Measurements from ENCODE around the gene CSTB.
"Not testable (repeated sequence)": the region's sequence is repeated elsewhere in the genome, so short reads cannot be mapped to it uniquely, and the experiment has no call there.

The CSTB gene, protein sequence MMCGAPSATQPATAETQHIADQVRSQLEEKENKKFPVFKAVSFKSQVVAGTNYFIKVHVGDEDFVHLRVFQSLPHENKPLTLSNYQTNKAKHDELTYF
- 23.0 to 34.3 reads per million in 2 donors for total RNA-seq

- DNase-seq: peak; percentile 85
These were observed at the start of gene CSTB for GRCh38 chr21:43775795-43776430. Gene CSTB, minus strand, starts transcription at chr21:43776308. Its CDS starts 39 bp downstream, at chr21:43776269.

DNA sequence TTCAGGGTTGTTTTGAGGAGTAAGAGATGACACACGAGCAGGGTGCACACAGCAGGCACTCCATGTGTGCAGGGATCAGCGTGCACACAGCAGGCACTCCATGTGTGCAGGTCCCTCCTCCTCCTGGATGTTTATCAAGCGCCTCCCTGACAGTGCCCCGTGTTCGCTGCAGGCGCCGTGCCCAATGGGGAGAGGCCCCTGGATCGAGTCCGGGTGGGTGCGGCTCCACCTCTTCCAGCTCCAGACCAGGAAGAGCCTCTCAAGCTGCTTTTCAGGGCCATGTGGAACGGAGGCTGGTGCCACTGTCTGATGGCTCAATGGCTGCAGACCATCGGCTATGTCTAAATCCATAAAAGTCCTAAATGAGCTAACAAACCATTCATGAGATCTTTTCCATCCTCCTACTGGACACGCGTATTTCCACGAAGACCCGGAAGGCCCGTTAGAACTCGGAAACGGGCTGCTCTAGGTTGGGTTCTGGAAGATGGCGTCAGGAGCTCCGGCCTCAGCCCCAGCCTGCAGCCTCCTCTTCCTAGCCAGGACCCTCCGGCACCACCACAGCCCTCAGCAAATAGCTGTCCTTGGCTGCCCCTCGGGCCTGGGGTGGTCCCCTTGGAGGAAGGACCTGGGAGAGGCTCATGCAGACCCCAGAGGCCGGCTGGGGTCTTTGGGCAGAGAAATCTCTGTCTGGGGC lies 49.3 kb upstream of the CSTB start:
- no peak for DNase-seq

GRCh38 chr21:43824333-43825241 lies 48.5 kb upstream of the CSTB start:
- no peak for DNase-seq

GRCh38 chr21:43822741-43823140 lies 46.6 kb upstream of the CSTB start:
- not testable (repeated sequence) for DNase-seq

GRCh38 chr21:43822166-43822565 lies 46.1 kb upstream of the CSTB start:
- not testable (repeated sequence) for DNase-seq

DNA sequence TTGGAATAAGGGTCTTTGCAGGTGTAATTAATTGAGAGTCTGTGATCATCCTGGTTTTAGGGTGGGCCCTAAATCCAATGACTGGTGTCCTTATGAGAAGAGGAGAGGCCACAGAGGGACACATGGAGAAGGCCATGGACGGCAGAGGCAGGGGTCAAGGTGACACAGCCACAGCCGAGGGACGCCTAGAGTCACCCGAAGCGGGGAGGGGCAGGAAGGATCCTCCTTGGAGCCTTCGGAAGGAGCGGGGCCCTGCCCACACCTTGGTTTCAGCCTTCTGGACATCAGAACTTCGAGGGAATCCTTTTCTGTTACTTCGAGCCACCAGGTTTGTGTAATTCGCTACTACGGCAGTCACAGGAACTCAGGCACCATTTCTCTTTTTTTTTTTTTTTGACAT lies 44.4 kb upstream of the CSTB start:
- no peak for DNase-seq

- DNase-seq: no peak
These were observed 43.6 kb upstream of the CSTB start for GRCh38 chr21:43819511-43820405.

DNA sequence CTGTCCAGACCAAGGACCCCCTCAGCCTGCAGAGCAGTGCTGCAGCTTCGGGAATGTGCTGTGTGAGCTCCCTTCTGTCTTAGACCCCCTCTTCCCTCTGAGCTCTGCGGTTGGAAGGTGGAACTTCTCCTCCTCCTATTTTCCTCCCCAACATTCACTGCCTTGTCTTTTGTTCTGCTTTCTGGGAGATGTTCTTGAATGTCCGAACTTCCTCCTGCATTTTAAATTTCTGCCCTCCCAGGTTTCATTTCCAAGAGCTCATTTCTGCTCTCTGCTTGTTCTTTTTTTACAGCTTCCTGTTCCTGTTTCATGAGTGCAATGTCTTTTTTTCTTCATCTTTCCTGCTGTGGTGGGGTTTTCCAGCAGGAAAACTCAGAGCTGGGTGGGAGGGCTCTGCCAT lies 42.6 kb upstream of the CSTB start:
- no peak for DNase-seq

DNA sequence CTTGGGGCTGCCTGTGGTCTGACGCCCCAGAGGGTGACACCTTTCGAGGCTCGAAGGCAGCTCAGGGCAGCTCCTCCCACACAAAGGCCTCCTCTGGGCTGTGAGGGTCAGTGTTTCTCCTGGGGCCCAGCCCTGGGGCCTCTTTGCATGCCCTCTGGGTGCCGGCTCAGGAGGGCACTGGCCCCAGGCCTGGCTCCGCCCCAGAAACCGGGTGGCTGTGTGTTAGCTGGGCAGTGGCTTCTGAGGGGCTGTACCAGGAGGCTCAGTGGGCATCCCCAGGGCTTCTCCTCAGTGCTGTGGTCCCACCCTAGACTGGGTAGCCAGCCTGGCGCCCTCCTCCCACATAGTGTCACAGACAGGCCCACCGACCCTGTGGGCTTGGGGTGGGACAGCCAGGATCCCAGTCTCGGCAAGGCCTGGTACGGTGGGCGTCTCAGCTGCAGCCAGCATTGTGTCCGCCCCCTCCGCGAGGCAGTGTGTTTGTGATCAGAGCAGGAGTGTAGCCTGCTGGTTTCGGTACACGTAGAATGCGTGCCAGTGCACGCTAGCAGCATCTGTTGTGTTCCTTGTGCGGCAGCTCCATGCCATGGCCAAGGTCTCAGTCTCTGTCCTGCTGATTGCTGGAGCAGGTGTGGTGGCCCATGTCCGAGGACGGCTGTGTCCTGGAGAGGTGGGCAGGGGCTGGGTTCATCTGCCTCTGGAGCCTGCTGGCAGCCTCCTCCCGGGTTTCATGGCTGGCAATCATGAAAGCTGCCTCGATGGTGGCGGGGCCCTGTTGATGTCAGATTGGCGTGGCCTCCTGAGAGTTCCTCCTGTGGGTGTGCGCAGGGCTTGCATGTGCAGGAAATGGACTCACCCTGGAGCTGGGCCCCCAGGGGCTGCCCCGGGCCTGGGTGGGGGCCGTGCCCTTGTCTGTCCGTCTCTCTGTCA lies 41.3 kb upstream of the CSTB start:
- no peak for DNase-seq

DNA sequence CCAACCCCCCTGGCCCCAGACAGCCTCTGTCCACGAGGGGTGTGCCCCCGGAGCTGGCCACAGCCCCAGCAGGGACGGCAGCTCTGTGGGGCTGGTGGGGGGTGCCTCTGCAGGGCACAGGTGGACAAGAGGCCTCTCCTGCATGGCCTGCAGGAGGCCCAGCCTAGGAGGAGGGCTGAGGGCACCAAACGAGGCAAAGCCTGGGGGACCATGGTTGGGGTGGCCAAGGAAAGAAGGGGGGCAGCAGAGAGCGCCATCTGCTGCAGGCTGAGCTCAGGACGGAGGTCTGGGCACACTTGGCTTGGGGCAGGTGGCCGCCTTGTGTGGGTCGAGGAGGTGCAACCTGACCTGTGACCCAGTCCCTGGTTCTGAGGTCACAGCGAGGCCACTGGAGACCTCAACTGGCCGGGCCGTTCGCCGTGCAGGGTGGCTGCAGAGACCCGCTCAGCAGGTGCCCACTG lies 40.5 kb upstream of the CSTB start:
- no peak for DNase-seq

DNA sequence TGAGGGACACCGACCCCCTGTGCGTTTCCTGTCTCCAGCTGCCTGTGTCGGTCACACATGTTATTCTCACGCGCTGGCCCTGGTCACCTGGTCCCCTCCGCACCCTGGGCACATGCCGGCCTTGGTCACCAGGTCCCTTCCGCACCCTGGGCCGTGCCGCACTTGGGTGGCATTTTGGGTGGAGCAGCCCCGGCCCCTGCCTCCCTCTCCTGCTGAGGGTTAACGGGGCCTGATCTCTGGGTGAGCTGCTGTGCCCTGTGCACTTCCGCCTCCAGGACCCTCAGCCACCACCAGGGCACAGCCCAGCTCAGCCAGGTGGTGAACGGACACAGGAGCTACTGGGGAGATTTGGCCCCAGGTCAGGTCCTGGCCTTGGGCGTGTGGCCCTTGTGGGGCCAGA lies 39.9 kb upstream of the CSTB start:
- DNase-seq: no peak

DNA sequence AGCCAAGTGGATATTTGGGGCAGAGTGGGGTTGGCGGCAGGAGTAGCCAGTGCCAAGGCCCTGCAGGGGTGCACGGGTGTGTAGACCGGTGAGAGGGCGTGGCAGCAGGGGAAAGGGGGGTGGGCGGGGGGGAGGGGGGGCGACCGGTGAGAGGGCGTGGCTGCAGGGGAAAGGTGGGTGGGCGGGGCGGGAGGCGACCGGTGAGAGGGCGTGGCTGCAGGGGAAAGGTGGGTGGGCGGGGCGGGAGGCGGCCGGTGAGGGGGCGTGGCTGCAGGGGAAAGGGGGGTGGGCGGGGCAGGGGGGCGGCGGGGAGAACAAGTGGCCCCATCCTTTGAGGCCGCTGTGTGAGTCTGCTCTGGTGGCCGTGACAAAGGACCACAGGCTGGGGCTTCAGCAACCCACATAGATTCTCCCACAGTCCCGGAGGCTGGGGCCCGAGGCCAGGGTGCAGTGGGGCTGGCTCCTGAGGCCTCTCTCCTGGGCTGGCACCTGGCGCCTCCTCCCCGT lies 39.1 kb upstream of the CSTB start:
- no peak for DNase-seq

DNA sequence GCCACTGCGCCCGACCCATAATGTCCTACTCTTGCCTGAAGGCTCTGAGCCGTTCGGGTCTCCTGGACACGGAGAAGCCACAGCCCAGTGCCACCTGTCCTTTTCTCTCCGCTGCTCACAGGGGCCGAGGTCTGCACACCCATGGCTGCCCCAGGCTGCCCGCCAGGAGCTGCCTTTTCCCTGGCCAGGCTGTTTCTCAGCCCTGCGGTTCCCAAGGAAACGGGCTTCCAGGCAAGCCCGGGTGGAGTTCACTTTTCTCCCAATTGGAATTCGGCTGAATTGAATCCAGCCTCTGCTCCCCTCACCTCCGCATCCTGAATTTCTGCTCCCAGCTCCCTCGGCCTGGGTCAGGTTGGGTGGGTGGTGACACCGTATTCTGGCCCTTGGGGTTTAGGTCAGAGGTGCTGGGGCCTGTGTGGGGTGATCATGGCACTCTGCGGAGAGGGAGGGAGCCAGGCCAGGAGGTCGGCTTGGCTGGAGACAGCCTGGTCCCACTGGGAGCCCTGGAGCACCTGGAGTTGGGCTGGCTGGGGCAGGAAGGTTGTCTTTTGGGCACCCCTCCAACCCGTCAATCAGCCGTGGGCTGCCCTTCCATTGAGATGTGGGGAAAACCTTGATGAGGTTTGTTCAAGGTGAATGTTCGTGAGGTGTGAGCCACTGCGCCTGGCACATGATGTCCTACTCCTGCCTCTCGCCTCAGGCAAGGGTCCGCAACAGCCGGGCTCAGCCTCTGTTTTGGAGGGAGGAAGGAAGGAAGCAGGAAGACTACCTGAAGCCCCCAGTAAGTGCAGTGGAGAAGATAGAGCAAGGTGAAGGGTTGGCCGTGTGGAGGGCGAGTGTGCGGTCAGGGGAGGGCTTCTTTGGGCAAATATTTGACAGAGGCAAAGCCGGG lies 38.4 kb upstream of the CSTB start:
- no peak for DNase-seq

DNA sequence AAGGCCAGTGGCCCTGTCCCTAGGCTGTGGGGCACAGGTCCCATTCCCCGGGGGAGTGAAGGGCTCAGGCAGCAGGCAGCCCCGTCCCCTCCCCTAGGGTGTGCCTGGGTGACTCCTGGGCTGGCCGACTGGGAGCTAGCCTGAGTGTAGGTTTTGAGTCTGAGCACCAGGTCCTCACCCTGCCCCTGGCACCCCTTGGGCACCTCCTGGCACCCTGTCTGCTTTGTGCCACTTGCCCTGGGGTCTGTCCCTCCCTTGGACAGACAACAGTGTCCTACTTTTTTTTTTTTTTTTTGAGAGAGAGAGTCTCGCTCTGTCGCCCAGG lies 37.5 kb upstream of the CSTB start:
- no peak for DNase-seq

GRCh38 chr21:43812957-43813655 lies 37.0 kb upstream of the CSTB start:
- DNase-seq: no peak

GRCh38 chr21:43812139-43812821 lies 36.2 kb upstream of the CSTB start:
- DNase-seq: no peak

DNA sequence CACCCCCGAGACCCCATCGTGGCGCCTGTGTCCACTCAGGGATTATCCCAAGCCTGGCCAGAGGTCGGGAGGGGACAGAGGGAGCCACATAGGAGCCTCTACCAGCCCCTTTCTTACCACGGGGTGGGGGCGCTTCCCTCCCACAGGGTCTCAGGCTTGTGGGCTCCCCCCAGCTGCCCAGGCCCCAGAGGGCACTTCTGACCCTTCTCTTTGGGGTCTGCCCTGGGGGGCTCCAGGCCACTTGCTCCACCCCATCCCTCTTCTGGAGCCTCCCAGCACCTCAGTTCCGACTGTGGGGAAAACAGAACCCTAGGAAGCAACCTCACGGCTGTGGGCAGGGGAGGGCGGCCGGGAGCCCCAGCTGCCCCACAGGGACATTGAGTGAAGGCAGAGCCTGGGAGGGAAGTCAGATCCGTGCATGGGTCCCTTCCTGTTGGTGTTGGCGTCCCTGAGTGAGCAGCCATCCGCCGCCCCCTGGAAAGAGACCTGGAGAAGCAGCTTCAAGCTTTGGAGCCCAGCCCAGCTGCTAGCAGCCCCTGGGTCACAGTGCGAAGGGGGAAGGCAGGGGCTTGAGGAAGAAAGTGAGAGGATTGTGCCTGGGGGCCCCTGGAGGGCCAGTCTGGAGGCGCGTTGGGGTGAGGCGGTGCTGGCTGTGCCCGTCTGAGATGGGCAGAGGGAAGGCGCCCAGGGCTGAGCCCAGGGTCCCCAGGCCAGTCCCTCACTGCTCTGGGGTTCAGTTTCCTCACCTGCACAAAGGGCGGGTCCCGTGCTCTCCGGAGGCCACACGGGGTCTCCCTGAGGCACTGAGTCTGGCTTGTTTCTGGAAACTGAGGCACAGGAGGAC lies 35.4 kb upstream of the CSTB start:
- no peak for DNase-seq

Data from activated gamma-delta T cell (primary cell).